ENCODE measurements around the gene FRY. TPM values are rescaled to one million over a fixed set of nuclear protein-coding genes. Genes with fewer than 3 reads are reported as not detected.

FRY gene
- total and polyA plus RNA-seq, 8 donors: 5.6 to 27.9 (median 21.1) TPM

DNA sequence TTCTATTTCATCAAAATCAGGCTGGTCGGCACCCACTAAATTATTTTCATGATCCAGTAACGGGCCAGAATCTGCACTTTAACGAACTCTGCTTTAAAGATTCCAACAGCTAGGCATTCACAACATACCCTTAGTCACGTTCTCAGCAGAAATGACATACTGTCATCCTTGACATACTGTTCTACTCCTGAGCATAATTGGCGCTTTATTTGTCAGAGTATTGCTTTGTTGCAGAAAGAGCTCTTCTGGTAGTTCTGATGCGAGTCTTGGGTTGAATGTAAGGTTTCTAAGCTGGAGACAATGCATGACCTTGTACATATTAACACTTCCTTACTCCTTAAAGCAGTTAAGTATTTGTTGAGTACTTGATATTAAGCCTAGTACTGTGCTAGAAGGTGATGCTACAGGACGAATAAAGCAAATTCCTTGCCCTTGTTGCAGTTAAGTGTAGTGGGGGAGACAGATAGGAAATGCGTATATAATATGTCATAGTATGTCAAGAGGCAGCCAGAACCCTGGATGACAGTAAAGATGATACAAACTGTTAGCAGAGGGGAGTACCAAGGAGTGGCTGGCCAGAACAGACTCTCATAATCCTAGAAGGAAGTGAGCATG, 32.2 kb downstream of the FRY start:
- no peak for DNase-seq
- Histone ChIP-seq H3K27ac (no peak overlapping the region), H3K9me3 (no peaks in the 10 kb centered on the region), H3K27me3 (no peaks in the 10 kb centered on the region), H3K4me3 (no peak overlapping the region), H3K36me3 (no peaks in the 10 kb centered on the region), H3K4me1 (peaks cover 0 to 12% (median 6%) of the 10 kb centered on the region in 3 donors)
- TF ChIP-seq, protein P1, sequence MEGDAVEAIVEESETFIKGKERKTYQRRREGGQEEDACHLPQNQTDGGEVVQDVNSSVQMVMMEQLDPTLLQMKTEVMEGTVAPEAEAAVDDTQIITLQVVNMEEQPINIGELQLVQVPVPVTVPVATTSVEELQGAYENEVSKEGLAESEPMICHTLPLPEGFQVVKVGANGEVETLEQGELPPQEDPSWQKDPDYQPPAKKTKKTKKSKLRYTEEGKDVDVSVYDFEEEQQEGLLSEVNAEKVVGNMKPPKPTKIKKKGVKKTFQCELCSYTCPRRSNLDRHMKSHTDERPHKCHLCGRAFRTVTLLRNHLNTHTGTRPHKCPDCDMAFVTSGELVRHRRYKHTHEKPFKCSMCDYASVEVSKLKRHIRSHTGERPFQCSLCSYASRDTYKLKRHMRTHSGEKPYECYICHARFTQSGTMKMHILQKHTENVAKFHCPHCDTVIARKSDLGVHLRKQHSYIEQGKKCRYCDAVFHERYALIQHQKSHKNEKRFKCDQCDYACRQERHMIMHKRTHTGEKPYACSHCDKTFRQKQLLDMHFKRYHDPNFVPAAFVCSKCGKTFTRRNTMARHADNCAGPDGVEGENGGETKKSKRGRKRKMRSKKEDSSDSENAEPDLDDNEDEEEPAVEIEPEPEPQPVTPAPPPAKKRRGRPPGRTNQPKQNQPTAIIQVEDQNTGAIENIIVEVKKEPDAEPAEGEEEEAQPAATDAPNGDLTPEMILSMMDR (IDR thresholded peaks at IDR 0.05): no peak
- FAIRE-seq: no peak
- ATAC-seq: no peak
- intact Hi-C loops (cut with DNase I): no loop called here
- WGBS, 2 donors: 89 to 90% methylated on average over 8 of the region's 8 CpGs

DNA sequence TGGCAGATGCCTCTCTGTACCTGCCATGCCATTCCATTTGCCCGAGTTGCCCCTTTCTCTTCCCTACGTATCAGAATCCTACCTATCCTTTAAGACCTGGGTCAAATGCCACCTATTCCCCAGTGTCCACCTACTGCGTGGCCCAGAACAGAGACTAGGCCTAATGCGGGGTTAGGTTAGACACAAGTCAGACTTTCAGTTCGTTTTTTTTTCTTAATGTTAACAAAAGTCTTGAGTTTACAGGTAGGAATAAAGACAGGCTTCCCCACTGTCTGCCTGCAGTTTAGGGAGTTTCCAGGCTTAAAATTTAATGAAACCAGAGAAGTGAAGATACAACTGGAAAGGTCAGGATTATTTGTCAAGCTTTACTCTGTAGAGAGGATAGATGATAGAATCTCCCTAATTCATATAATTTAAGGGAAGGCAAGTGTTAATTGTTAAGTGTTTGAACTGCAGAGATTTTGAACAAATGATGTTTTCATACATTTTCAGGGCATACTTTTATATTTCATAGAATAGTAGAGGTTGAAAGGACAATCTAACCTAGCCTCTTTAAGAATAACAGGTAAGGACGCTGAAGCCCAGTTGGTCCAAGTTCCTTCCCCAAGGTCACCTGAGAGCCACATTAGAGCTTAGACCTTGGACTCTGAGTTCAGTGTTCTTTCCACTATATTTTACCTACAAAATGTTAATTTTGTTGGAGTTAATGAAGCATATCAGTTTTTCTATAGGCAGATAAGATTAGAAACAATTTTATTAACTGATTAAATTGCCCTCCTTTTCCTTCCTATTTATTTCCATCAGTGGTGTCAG, 35.8 kb downstream of the FRY start:
- 80% methylated on average over 6 of the region's 6 CpGs for WGBS, 2 donors
- ATAC-seq: peak in 1 of 4 donors; percentile 68

DNA sequence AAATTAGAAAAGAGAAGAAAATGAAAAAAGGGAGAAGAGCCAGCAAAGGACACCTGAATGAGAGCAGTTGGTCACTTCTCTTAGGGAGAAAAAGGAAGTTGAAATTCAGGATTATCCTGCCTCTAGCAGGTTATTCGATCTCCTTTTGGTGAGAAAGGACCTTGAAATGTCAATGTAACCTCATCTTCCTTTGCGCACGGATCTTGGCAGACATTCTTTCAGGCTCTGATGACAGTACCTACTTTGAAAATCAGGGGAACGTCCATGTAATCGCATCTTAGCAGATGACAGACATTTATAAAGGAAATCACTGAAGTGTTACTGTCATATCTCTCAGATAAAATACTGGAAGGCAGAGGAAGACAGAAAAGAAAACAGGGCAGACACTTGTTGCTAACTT, 36.7 kb downstream of the FRY start:
- TF ChIP-seq, protein P1 (IDR thresholded peaks at IDR 0.05): no peak
- intact Hi-C loops (cut with DNase I): no loop called here
- H3K27me3 ChIP-seq: no peaks in the 10 kb centered on the region
- no peak for ATAC-seq
- no peak overlapping the region for H3K27ac ChIP-seq
- WGBS, 2 donors: 42 to 47% methylated on average over 5 of the region's 5 CpGs
- no peak for DNase-seq
- peaks cover 0 to 7% (median 5%) of the 10 kb centered on the region in 3 donors for H3K4me1 ChIP-seq
- H3K4me3 ChIP-seq: no peak overlapping the region
- no peaks in the 10 kb centered on the region for H3K9me3 ChIP-seq
- no peak for FAIRE-seq
- no peaks in the 10 kb centered on the region for H3K36me3 ChIP-seq

More for the DNA sequence above, 35.8 kb downstream of the FRY start:
- Histone ChIP-seq H3K9me3 (no peaks in the 10 kb centered on the region), H3K27ac (no peak overlapping the region), H3K27me3 (no peaks in the 10 kb centered on the region), H3K4me1 (peaks cover 0 to 5% (median 0%) of the 10 kb centered on the region in 3 donors), H3K36me3 (no peaks in the 10 kb centered on the region), H3K4me3 (no peak overlapping the region)
- TF ChIP-seq, protein P1 (IDR thresholded peaks at IDR 0.05): no peak
- FAIRE-seq (no peak), DNase-seq (no peak)
- intact Hi-C loops (cut with DNase I): no loop called here

DNA sequence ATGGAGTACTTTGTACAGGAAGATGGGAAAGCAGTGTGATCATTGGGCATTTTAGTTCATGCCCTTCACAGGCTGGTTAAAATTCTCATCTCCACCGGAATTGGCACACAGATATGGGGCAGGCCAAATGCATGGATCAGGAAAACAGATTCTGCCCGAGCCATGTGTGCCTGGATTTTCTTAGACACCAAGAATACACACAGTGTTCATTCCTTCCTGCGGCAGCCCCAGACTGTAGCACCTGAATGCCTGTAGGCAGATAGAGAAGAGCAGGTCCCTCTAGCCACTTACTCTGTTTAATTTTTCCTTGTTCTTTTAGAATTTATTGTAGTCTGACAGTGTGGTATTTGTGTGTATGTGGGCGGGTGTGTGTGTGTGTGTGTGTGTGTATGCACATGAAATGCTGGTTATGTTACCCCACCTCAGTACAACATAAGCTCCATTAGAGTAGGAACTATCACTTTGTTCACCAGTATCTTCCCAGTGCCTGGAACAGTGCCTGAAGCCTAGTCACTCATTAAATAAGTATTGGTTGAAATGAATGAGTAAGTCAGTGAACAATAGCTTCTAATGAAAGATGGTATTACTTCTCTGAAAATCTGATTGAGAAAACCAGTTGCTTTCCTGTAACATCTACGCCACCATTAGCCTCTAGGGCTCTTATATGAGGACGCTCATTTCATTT, 41.7 kb downstream of the FRY start:
- WGBS, 2 donors: 86 to 87% methylated on average over 6 of the region's 6 CpGs
- Histone ChIP-seq H3K36me3 (no peaks in the 10 kb centered on the region), H3K27ac (no peak overlapping the region), H3K27me3 (no peaks in the 10 kb centered on the region), H3K4me3 (no peak overlapping the region), H3K4me1 (peaks cover 12 to 20% (median 13%) of the 10 kb centered on the region in 3 donors), H3K9me3 (no peaks in the 10 kb centered on the region)
- no peak for DNase-seq
- TF ChIP-seq, protein P1 (IDR thresholded peaks at IDR 0.05): no peak
- no peak for FAIRE-seq
- peak in 3 of 4 donors; percentile 20 to 32 (median 26) for ATAC-seq
- intact Hi-C loops (cut with DNase I): no loop called here
